SK-N-SH (cell line): Measurements from ENCODE around the gene MAPRE3.

ENCODE experiments used
- CHD2 ChIP-seq: fragments of 150-350 bp; IDR thresholded peaks from 2 replicates; pipeline ENCODE4 v1.6.1; 2018; ENCODE audit warnings: low read length; ENCODE audit not compliant: partially characterized antibody
- CTCF ChIP-seq: fragments of 200-600 bp; sonication (generic); IDR thresholded peaks from 2 replicates; pipeline ENCODE4 v1.6.1; 2017; ENCODE audit warnings: antibody characterized with exemption, mild to moderate bottlenecking, moderate library complexity
- EZH2phosphoT487 ChIP-seq: fragments of 200-600 bp; sonication (generic); IDR thresholded peaks from 2 replicates; pipeline ENCODE4 v1.6.1; 2017; ENCODE audit warnings: low read depth, mixed run types, mild to moderate bottlenecking, antibody characterized with exemption, moderate library complexity, borderline replicate concordance
- MAX ChIP-seq: IDR thresholded peaks from 2 replicates; pipeline ENCODE4 v1.4.0; 2012; ENCODE audit warnings: low read depth
- MXI1 ChIP-seq: IDR thresholded peaks from 2 replicates; pipeline ENCODE4 v1.6.1; 2012; ENCODE audit warnings: mild to moderate bottlenecking, low read depth, low read length, improper control_type of control experiment
- NFIC ChIP-seq: IDR thresholded peaks from 2 replicates; pipeline ENCODE4 v1.4.0; 2012; ENCODE audit warnings: borderline replicate concordance
- POLR2AphosphoS5 ChIP-seq: IDR thresholded peaks from 2 replicates; pipeline ENCODE4 v1.6.1; 2012; ENCODE audit warnings: low read depth, low read length
- RAD21 ChIP-seq: IDR thresholded peaks from 2 replicates; pipeline ENCODE4 v1.6.1; 2012; ENCODE audit warnings: mild to moderate bottlenecking, low read length

- TF ChIP-seq POLR2AphosphoS5: no peak
- no peak for TF ChIP-seq MAX
- no peak for TF ChIP-seq CTCF
- TF ChIP-seq NFIC: no peak
- TF ChIP-seq CHD2: no peak
- TF ChIP-seq MXI1: no peak
- no peak for TF ChIP-seq RAD21
- TF ChIP-seq EZH2phosphoT487: no peak
Measured at GRCh38 chr2:27038012-27038411, 67.6 kb downstream of the MAPRE3 start.
